GM18499 (cell line): Measurements from ENCODE around the gene THSD4.

Source experiments
- ATAC-seq: cut with Tn5 transposase; IDR thresholded peaks from one replicate; pipeline ENCODE4 v1.9.1; 2021; ENCODE audit warnings: moderate number of reproducible peaks; ENCODE audit not compliant: insufficient read depth, unreplicated experiment

The THSD4 gene

DNA sequence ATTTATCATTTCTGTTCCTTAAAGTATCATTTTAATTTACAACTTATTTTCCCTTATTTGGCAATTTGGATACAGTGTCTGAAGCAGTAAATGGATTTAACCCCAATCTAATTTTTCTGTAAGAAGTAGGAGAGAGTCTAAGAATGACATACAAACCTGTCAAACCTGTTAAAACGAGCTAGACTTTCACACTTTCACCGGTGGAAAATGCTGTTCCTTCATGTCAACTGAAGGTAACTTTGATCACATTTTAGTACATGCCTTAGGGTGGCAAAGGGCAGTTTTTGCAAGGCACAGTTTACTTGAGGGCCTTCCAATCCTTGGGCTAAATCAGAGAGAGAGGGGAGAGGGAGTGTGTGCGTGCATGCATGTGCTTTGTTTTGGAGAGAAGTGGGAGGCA lies 221.4 kb downstream of the THSD4 start:
- ATAC-seq: no peak

DNA sequence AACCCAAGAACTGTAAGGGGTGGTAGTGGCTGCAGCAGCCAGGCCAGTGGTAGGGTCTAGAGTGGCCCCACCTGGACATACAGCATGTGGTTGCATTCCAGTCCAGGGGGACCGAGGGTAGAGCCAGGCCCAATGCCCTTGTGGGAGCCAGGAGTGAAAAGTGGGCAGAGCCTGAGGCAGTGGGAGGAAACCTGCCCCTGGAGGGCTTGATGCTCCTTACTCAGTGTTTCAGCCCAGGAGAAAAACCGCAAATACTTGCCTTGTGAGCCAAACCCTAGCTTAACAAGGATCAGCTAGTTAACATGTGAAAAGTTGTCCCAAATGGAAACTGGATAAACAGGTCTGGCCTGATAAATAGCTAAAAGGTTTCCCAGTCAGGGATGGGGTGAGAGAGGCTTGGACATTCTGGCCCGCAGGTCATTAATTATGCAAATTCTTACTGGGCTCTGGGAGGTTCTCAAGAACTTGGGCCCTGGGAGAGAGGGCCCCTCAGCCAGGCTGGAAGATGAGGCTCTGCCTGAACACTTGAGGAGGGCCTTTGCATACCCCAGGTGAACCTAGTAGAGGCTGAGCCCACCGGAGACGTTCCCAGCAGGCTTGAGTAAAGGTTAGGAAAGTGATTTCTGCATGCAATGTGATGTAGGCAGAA lies 222.1 kb downstream of the THSD4 start:
- ATAC-seq: no peak

DNA sequence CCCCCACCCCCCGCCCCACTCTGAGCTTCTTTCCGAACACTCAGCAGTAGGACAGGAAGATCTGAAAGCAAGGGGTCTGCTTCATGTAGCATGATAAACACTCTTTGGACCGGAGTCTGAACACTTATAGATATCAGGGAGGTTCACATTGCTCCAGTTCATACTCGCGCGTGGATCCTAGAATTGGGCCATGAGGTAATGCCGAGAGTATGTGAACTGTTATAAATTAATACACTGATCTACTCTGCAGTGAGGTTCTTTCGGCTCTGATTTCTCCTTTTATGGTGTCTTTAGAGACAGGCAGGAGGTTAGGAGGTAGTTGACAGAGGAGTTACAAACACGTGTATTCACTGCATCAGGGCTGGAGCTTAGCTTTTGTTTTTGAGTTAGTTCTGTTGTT lies 223.0 kb downstream of the THSD4 start:
- no peak for ATAC-seq

DNA sequence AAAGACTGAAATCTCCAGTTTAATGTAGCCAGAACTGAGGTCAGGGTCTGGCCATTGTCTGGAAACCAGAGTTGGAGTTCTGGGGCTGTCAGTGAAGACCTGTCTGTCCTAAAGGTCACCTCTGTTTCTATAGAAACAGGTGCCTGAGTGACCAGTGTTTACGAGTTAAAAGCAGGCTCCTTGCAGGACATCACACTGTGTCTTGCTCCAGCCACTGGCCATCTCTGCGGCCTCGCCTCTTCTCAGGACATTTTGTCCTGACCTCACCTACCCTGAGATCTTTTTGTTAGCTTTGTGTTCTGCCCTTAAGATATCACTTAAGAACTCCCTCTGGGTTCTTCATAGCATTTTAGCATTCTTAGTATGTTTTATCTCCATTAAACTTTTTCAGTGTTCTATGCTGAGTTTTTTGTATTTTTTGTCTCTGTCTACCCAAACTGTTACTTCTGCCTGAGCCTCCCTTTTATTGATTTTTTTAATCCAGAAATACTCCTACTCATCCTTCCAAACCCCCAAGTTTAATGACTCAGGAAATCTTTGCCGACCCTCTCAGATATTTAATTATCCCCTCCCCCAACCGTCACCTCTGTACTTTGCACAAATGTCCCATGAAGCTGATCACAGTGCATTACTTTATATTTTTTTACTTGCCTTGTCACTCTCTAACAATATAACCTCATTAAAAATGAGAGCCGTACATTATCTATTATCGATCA lies 223.7 kb downstream of the THSD4 start:
- no peak for ATAC-seq

DNA sequence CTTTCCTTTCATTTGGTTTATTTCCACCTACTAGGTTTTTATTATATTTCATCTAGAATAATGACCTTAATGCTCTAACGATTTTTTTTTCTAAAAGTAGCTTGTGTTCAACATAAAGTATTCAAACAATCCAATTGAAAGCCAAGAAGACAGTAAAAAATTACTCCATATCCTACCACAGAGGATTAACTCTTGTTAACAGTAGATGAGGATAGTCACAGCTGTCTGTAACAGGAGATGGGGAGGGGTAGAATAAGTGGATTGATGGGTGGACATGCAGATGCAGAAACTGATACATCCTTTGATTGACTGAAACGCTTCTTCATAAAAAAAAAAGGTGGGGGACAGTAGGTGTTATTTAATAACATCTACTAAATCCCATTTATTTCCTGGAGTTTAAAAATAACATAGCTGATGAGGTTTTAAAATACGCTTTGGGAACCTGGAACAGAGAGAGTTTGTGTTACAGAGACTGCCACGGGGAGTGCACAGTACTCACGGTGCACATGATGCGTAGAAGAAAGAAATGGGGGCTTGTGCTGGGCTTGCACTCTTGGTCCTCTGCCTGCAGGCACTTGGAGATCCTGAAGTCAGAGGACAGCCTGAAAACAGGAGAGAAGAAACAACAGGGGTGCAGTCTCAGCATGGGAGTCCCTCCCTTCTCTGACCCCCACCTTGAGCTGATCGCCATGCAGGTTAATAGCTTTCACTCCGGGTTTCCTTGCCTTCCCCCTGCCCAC lies 226.7 kb downstream of the THSD4 start:
- no peak for ATAC-seq

DNA sequence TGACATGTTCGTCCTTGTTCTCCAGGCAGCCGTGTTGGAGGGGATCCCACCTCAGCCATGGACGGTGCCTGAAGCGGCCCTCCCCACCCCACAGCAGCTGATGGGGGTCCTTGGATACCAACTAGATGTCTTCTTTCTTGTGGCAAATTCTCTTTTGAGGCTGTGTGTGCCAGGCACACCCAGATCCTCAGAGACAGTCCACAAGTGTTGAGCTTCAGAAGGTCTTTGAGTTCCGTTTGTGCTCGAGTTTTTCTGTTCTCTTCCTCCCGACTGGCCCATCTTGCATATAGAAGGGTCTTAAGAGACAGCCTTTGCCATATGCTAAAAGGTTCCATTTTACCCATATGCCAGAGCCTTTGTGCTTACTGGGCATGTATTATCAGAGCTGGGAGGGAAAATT lies 227.4 kb downstream of the THSD4 start:
- ATAC-seq: no peak

DNA sequence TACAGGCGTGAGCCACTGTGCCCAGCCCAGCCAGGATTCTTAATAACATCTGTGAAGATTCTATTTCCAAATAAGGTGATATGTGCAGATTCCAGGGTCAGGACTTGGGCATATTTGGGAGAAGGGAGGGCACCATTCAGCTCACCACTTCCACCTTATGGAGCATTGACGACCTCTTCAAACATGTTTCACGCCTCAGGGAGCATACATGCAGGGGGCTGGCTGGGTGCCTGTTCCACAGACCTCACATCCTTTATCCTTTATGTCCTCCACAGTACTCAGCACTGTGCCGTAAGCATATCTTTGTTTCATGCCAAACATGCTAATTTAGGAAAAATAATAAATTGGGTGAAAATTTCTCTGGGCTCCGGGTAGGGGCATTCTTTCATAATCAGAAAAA lies 229.0 kb downstream of the THSD4 start:
- no peak for ATAC-seq

DNA sequence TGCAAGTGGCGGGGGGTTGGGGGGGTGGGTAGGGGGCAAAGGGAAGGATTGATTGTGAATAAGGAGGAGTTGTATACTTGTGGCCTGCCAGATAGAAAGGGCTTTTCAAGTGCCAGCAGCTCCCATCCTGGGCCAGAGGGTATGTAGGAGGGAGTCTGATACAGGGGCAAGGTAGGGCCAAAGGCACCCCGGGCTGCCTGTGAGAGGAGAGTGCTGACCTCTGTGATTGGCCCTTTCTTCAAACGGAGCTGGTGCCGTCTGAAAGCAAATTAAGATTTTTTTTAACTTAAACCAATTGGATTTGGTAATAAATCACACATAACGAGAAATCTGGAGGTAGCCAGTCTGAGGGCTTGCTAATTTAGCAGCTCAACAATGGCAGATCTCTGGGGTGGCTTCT lies 229.9 kb downstream of the THSD4 start:
- no peak for ATAC-seq

DNA sequence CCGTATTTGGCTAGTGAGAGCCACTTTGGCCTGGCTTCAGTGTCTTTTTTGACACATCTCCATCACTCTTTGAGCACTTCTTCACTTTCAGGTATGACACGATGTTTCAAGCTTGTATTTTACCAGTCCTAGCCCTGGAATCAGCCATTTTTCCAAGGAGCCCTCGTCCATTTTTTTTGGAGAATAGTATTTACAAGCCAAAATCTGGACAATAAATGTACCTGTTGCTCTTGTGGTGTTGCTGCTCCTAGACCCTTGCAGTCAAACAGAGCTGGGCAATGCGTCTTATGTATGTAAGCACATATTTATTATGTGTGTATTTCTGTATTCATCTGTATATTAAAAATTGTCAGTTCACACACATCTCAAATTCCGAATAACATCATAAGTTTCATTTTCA lies 231.2 kb downstream of the THSD4 start:
- no peak for ATAC-seq

DNA sequence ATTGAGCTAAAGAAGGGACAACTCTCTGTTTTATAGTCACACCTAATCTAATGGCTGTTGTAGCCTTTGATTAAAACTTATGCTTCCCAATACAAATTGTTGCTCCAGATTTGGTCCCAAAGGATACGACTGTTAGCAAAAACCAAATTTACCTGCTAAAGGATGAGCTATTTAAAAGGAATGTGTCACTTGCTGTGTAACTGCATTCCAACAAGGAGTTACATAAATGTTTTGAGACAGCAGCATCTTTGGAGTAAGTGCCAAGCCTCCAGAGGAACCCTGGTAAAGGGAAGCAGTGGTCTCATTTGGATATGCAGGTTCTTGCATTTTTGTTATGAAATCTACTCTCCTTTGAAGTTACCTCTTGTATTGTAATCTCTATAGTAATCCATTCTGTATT lies 233.3 kb downstream of the THSD4 start:
- no peak for ATAC-seq

DNA sequence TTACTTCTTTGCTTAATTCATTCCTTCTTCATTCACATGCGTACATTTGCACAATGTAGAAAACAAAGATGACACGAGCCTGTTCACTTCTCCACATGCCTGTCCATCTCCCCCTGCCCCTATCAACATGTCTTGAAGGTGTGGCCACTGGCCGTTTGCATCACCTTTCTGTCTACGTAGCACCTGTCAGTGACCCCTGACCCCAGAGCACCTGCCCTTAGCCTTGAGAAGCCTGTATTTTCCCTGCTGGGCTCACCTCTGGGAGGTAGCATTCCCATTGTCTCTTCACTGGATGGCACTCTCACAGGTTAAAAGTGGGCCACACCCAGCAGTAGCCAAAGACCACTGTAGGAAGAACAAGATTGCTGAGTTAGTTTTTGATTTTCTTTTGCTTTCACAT lies 234.1 kb downstream of the THSD4 start:
- ATAC-seq: no peak

DNA sequence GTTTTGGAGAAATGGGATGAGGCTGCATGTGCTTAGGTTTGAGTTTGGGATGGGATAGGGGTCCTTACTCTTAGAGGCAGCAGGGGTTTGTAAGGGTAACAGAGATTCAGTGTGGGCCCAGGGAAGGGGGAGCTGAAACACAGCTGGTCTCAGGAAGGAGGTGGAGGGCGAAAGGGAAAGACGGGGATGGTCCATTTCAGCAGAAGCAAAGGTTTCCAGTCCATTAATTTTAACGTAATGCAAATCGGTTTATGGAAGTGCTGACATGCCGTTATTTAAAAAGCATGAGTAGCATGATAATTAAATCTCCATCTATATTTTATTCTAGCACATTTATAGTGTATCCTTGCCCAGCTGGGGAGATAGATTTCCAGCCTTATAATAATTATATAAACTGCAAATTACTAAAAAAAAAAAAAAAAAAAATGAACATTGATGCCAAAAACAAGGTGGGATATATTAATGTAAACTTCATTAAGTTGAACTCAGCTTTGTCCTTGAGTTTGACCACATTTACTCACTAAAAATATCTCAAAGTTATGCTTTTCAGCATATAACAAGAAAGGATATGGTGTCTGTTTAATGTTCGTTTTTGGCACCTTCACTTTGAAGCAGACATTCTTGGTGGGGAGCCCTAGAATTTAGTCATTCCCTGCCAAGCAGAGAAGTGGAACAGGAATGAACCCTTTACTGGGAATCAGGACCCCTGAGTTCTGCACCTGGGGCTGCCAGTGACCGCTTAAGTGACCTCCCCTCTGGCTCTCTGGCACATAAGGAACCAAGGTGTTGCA lies 234.7 kb downstream of the THSD4 start:
- no peak for ATAC-seq

DNA sequence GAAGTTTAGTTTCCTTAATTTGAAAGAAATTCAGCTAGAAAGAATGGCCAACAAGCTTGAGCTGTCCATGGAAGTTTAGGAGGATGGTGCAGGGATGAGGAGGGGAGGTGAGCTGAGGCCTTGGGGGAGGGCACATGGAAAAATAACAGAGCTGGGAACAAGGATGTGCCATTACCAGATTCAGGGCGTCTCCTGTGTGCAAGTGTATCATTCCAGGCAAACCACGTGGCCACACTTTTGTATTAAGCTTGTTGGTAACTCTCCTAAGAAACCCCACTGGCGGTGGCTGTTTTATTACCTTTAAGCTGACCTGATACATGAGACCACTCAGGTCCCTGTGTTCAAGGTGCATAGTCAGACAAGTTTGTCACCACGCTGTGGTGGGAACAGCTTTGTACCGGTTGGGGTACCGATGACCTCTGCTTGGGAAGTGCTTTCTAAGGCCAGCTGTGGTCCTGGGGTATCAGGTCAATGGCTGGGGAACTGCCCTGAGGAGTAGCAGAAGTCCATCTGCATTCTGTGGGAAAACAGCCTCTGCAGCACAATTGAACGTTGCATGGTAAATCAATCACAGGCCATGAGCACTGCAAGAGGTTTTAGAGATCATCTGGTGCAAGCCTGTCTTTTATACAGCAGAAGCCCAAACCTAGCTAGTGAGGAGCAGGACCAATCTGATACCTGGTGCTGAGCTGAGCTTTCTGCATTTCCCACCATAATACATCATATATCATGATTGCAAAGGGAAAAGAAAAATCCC lies 235.5 kb downstream of the THSD4 start:
- no peak for ATAC-seq

DNA sequence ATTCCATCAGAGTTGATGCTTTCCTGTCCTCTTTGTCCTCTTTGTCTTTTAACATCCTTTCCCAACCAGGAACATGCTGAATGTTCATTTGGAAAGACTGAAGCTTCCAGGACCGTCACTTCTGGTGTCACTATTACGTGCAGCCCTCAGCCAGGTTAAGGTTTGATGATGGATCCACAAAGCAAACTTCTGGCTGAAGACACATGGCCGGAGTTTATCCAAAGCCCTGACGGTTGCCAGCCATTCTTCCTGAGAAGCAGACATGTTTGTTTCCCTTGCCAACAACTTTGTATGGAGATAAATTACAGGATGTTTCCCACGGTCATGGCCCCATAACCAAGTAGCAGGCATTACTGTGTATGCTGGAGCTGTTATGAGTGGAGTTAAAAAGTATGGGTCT lies 236.9 kb downstream of the THSD4 start:
- ATAC-seq: no peak

DNA sequence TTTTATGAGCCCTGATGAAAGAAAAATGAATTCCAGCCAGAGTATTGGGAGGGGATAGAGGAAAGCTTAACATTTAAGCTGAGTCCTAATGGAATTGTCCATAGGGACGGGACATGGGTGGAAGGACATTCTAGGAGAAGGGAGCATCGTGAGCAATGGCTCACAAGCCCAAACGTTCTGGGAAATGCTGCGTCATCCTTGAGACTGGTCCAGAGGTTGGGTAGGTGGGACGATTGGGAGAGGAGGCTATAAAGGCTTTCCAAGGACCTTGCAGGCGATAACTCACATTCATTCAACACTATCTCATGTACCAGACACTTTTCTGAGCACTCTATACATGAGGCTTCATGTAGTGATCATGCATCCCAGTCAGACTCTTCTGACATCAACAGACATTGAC lies 237.5 kb downstream of the THSD4 start:
- ATAC-seq: no peak

DNA sequence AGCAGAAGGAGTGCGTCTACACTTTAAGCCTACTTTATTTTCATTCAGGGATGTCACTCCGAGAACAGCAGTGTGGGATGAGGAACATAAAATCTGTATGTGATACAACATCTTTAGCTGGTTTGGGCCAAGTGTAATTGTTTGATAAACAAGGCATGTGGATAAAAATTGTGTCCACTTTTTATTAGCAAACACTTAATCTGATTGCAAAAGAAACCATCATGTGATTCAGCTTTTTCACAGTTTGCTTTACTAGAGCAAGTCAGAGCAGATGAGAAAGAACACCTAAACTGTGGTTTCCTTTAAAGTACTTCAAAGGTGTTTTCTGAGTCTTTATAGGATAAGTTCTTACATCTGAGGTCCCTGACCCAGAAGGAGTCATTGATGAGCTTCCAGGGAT lies 237.9 kb downstream of the THSD4 start:
- no peak for ATAC-seq

DNA sequence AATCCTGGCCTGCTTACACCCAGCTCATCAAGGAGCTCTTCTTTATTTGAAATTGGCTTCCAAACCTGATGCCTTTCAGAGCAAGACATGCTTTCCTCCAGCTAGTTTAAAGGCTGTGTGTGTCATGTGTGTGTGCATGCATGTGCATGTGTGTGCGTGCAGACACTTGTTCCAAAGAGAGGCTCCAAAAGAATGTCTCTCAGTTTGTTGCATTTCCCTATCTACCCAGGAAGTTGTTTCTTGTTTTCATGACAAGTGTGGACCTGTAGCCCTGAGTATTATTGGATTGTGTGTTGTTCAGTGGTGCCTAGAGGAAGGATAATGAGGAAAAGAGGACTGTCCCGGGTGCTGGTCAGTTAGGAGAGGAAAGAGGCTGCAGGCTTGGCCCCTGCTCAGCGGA lies 240.0 kb downstream of the THSD4 start:
- ATAC-seq: no peak

DNA sequence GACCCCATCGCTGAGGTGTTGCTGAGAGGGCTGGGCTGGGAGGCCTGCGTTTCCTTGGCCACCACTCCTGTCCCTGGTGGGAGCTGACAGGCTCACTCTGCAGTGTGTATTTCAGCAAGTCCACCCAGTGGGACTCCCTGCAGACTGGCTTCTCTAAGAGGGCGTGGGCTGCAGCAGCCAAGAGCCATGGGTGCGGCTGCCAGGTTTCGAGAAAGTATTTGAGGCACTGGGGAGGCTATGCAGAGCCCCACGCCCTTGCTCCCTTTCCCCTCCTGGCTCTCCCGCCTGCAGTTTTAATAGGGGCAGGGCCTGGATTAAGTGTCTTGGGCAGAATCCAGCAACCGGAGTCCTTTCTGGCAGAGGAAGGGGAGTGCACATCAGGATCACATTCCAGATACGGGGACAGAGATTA lies 242.1 kb downstream of the THSD4 start:
- no peak for ATAC-seq

DNA sequence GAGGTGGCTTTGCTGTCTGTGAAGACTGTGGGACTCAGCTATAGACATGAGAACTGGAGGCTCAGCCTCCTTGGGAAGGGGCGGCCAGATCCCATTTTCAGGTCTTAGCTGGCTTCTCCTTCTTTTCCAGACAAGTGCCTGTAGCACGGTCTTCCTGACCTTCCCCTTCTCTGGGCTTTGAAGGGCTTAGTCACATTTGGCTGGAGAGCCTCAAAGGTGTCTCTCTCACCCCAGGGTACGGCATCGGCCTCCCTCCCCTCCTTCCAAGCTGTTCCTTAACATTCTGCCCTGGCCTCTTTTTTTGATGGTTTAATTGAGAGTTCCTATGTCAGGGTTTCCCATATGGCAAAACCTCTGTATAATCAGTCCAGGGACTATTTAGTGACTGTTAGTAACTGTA lies 242.7 kb downstream of the THSD4 start:
- no peak for ATAC-seq

DNA sequence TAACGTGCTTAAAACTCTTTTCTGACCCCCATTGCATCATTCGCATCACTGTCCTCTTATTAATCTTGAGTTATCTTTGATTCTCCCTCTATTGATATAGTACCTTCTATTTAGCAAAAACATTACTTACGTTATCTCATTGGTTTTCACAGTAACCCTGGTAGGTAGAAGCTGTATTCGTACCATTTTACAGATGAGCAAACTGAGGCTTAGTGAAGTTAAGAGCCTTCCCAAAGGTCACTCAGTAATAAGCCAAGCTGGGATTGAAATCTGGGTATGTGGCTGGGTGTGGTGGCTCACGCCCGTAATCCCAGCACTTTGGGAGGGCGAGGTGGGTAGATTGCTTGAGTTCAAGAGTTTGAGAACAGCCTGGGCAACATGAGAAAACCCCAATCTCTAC lies 244.0 kb downstream of the THSD4 start:
- no peak for ATAC-seq
